CD14-positive monocyte (primary cell): Measurements from ENCODE around the gene CES4A. TPM values are rescaled to one million over a fixed set of nuclear protein-coding genes. Genes with fewer than 3 reads are reported as not detected.

Experiments used
- DNase-seq, 3 donors: peaks; one replicate each; pipeline ENCODE4 v3.0.0-alpha.2; 2011 to 2022
- H2AFZ ChIP-seq: 2 replicates; pipeline ENCODE4 v1.6.0; 2012; ENCODE audit warnings: mild to moderate bottlenecking, low read depth, low read length, inconsistent platforms; ENCODE audit not compliant: insufficient read depth, poor library complexity, severe bottlenecking
- H3K27ac ChIP-seq, 2 donors: 1 replicate in 1 of 2; 2 replicates in 1 of 2; pipeline ENCODE4 v1.5.1; 2012 to 2013; ENCODE audit warnings: low read length in 2 of 2, control low read depth in 1 of 2, inconsistent platforms in 1 of 2, low read depth in 1 of 2, mild to moderate bottlenecking in 1 of 2
- H3K27me3 ChIP-seq, 2 donors: one replicate each; pipeline versions ENCODE4 v1.6.0 to v1.6.1; 2011 to 2013; ENCODE audit warnings: low read length in 2 of 2; ENCODE audit not compliant: control insufficient read depth in 2 of 2, insufficient read depth in 2 of 2
- H3K36me3 ChIP-seq, 2 donors: replicated peaks in 1 of 2; 1 replicate in 1 of 2; 2 replicates in 1 of 2; pipeline versions ENCODE4 v1.5.1 to v1.6.1; 2012 to 2013; ENCODE audit warnings: low read length in 2 of 2, control low read depth in 1 of 2, inconsistent platforms in 1 of 2, mild to moderate bottlenecking in 1 of 2; ENCODE audit not compliant: insufficient read depth in 2 of 2, control insufficient read depth in 1 of 2
- H3K4me1 ChIP-seq, 2 donors: 1 replicate in 1 of 2; 2 replicates in 1 of 2; pipeline versions ENCODE4 v1.5.1 to v1.6.1; 2012 to 2013; ENCODE audit warnings: low read length in 2 of 2, control low read depth in 1 of 2, inconsistent platforms in 1 of 2, mild to moderate bottlenecking in 1 of 2, moderate library complexity in 1 of 2; ENCODE audit not compliant: insufficient read depth in 2 of 2, control insufficient read depth in 1 of 2
- H3K4me2 ChIP-seq: replicated peaks from 2 replicates; pipeline ENCODE3; 2012; ENCODE audit warnings: low read length, moderate library complexity, mild to moderate bottlenecking; ENCODE audit not compliant: poor library complexity, severe bottlenecking; ENCODE audit errors: extremely low read depth
- H3K4me3 ChIP-seq, 3 experiments: fragments of 200-600 bp in 1 of 3; sonication (generic) in 1 of 3; replicated peaks in 1 of 3; 1 replicate in 2 of 3; 2 replicates in 1 of 3; pipeline ENCODE4 v1.5.1; 2011 to 2013; ENCODE audit warnings: low read length in 3 of 3, mild to moderate bottlenecking in 3 of 3, control low read depth in 2 of 3, low read depth in 2 of 3, inconsistent platforms in 1 of 3, moderate library complexity in 1 of 3
- H3K79me2 ChIP-seq: 2 replicates; pipeline ENCODE4 v1.6.0; 2012; ENCODE audit warnings: mild to moderate bottlenecking, control low read depth, inconsistent platforms, low read length, moderate library complexity; ENCODE audit not compliant: insufficient read depth
- H3K9ac ChIP-seq: 2 replicates; pipeline ENCODE4 v1.6.0; 2017; ENCODE audit warnings: low read length, mild to moderate bottlenecking; ENCODE audit not compliant: insufficient read depth, poor library complexity, severe bottlenecking
- H3K9me3 ChIP-seq, 2 donors: replicated peaks in 1 of 2; 1 replicate in 1 of 2; 2 replicates in 1 of 2; pipeline versions ENCODE4 v1.5.1 to v1.6.1; 2012 to 2013; ENCODE audit warnings: low read length in 2 of 2, control low read depth in 1 of 2; ENCODE audit not compliant: control insufficient read depth in 1 of 2, insufficient read depth in 1 of 2
- H4K20me1 ChIP-seq: 2 replicates; pipeline ENCODE4 v1.6.0; 2012; ENCODE audit warnings: mild to moderate bottlenecking, low read length, control low read depth, moderate library complexity; ENCODE audit not compliant: insufficient read depth
- H3K27ac Mint-ChIP-seq, 7 donors: one replicate each; pipeline ENCODE4 v1.8.0; 2020; ENCODE audit warnings: mild to moderate bottlenecking in 7 of 7, mixed read lengths in 7 of 7, moderate library complexity in 6 of 7, inconsistent platforms in 2 of 7
- H3K27me3 Mint-ChIP-seq, 3 donors: one replicate each; pipeline ENCODE4 v1.8.0; 2021 to 2022; ENCODE audit warnings: low read depth in 3 of 3, mild to moderate bottlenecking in 3 of 3, mixed read lengths in 3 of 3, moderate library complexity in 3 of 3, inconsistent platforms in 1 of 3
- H3K36me3 Mint-ChIP-seq, 2 donors: one replicate each; pipeline ENCODE4 v1.8.0; 2020; ENCODE audit warnings: mixed read lengths in 2 of 2, inconsistent platforms in 1 of 2, mild to moderate bottlenecking in 1 of 2
- H3K4me1 Mint-ChIP-seq: one replicate; pipeline ENCODE4 v1.8.0; 2020; ENCODE audit warnings: mild to moderate bottlenecking, mixed read lengths
- H3K4me3 Mint-ChIP-seq, 2 donors: one replicate each; pipeline ENCODE4 v1.8.0; 2020; ENCODE audit warnings: mild to moderate bottlenecking in 2 of 2, mixed read lengths in 2 of 2, moderate library complexity in 1 of 2
- H3K9me3 Mint-ChIP-seq, 7 donors: one replicate each; pipeline ENCODE4 v1.8.0; 2020 to 2022; ENCODE audit warnings: mixed read lengths in 7 of 7, mild to moderate bottlenecking in 6 of 7, moderate library complexity in 6 of 7, inconsistent platforms in 2 of 7
- WGBS: methylation state at CpG from one replicate; pipeline ENCODE4 v1.1.5; 2013; ENCODE audit warnings: missing lambda C conversion rate; ENCODE audit not compliant: insufficient coverage; 5-methylcytosine and 5-hydroxymethylcytosine counted together
- intact Hi-C, 2 donors: fragments of 100-400 bp; cut with micrococcal nuclease; formaldehyde crosslinking; loops; one replicate each; pipeline versions ENCODE4 v1.15.0 to v1.15.1; 2023
- polyA plus RNA-seq, 3 donors: library from polyadenylated mRNA; depleted of rRNA in 1 of 3; unstranded in 2 of 3; stranded (reverse) in 1 of 3; fragments of 300-500 nt in 2 of 3; fragments of >200 nt in 1 of 3; fragmentation: Illumina TruSeq in 2 of 3; gene quantifications; 1 replicate in 2 of 3; 2 replicates in 1 of 3; pipeline ENCODE4 v1.2.3, GENCODE V29; 2012 to 2021
- TF ChIP-seq, protein P1 (sequence below): fragments of 200-600 bp; IDR thresholded peaks from one replicate; pipeline ENCODE4 v1.8.0; 2022; ENCODE audit warnings: antibody characterized with exemption, mild to moderate bottlenecking

CES4A gene
- polyA plus RNA-seq, 3 donors = 3.3 to 47.6 (median 4.1) TPM

DNA sequence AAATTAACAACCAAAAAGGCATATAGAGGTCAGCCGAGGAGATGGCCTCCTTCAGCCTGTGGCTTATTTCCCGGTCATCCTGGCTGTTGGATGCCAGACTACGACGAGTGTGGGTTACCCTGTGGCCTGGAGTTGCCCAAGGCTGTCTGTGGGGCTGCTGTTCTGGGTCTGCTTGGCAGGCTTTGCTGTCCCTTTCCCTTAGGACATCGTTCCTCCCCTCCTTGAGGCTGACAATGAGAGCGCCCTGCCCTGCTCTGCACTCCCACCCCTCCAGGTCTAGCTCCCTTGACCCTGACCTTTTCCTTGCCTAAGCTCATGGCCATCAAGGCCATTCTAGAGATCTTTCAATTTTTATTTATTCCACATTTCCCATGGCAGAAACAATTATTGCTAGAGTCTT is 38.7 kb downstream of the CES4A start:
- H3K4me3 ChIP-seq = no peak overlapping the region
- no peaks in the 10 kb centered on the region for H3K9me3 Mint-ChIP-seq
- peaks cover 26% of the 10 kb centered on the region for H3K79me2 ChIP-seq
- DNase-seq = no peak
- no peak overlapping the region for H2AFZ ChIP-seq
- H3K9me3 ChIP-seq = no peaks in the 10 kb centered on the region
- intact Hi-C loops = loop anchor here (5.0 to 10.0 kb wide), 2 partner anchors 78 to 90 kb away; partner anchors contain the start of gene PHAF1 (in 1 of the 2)
- H3K27ac ChIP-seq = no peak overlapping the region
- peaks cover 23% of the 10 kb centered on the region for H3K4me1 Mint-ChIP-seq
- WGBS = 89% methylated on average over 5 of the region's 6 CpGs
- no peak overlapping the region for H3K27ac Mint-ChIP-seq
- peaks cover 14 to 24% of the 10 kb centered on the region in 2 donors for H3K4me1 ChIP-seq
- H4K20me1 ChIP-seq = peaks cover 25% of the 10 kb centered on the region
- H3K27me3 ChIP-seq = no peaks in the 10 kb centered on the region
- H3K4me3 Mint-ChIP-seq = no peak overlapping the region
- TF ChIP-seq, protein P1, sequence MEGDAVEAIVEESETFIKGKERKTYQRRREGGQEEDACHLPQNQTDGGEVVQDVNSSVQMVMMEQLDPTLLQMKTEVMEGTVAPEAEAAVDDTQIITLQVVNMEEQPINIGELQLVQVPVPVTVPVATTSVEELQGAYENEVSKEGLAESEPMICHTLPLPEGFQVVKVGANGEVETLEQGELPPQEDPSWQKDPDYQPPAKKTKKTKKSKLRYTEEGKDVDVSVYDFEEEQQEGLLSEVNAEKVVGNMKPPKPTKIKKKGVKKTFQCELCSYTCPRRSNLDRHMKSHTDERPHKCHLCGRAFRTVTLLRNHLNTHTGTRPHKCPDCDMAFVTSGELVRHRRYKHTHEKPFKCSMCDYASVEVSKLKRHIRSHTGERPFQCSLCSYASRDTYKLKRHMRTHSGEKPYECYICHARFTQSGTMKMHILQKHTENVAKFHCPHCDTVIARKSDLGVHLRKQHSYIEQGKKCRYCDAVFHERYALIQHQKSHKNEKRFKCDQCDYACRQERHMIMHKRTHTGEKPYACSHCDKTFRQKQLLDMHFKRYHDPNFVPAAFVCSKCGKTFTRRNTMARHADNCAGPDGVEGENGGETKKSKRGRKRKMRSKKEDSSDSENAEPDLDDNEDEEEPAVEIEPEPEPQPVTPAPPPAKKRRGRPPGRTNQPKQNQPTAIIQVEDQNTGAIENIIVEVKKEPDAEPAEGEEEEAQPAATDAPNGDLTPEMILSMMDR = no peak
- H3K4me2 ChIP-seq = no peak overlapping the region
- H3K27me3 Mint-ChIP-seq = no peaks in the 10 kb centered on the region
- peaks cover 6 to 10% of the 10 kb centered on the region in 2 donors for H3K36me3 ChIP-seq
- no peak overlapping the region for H3K9ac ChIP-seq
- H3K36me3 Mint-ChIP-seq = peaks cover 5 to 8% of the 10 kb centered on the region in 2 donors

DNA sequence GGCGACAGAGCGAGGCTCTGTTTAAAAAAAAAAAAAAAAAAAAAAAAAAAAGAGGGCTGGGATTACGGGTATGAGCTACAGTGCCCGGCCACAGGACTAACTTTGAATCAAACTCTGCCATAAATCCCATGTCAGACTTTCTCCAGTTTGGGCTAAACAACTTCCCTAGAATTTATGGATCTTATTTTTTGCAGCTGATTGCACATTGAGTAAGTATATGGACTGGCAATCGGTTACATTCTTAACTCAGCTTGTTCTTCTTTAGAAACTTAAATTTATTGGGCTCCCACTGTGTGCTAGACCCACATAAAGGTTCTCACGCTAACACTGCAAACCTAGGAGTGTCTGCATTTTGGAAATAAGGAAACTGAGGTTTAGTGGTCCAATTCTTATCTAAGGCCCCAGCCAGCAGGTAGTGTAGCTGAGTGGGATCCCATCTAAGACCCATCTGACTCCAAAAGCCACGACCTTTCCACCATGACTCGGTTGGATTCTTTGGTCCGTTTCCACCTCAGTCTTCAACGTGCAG is 39.8 kb downstream of the CES4A start:
- Histone ChIP-seq H3K36me3 (peaks cover 6 to 21% of the 10 kb centered on the region in 2 donors), H3K79me2 (peaks cover 38% of the 10 kb centered on the region), H4K20me1 (peaks cover 35% of the 10 kb centered on the region), H3K27ac (peak overlapping the region; percentile 86 to 98), H3K9me3 (no peaks in the 10 kb centered on the region), H3K9ac (peak overlapping the region; percentile 90), H2AFZ (peak overlapping the region; percentile 99), H3K4me1 (peaks cover 14 to 24% of the 10 kb centered on the region in 2 donors), H3K4me3 (peak overlapping the region; percentile 46 to 82 (median 53)), H3K27me3 (no peaks in the 10 kb centered on the region), H3K4me2 (peak overlapping the region; percentile 71)
- Mint-ChIP-seq H3K9me3 (no peaks in the 10 kb centered on the region), H3K4me3 (peak overlapping the region; percentile 81 to 89), H3K4me1 (peaks cover 27% of the 10 kb centered on the region), H3K36me3 (peaks cover 11 to 16% of the 10 kb centered on the region in 2 donors), H3K27ac (peak overlapping the region; percentile 91 to 98 (median 96)), H3K27me3 (no peaks in the 10 kb centered on the region)
- DNase-seq = no peak
- TF ChIP-seq, protein P1 = no peak
- intact Hi-C loops = loop anchor here (5.0 to 10.0 kb wide), 2 partner anchors 77 to 89 kb away; partner anchors contain the start of gene PHAF1 (in 1 of the 2)
- WGBS = 0% methylated on average over 4 of the region's 10 CpGs
